Measurements from ENCODE around the gene PACRG.

DNA sequence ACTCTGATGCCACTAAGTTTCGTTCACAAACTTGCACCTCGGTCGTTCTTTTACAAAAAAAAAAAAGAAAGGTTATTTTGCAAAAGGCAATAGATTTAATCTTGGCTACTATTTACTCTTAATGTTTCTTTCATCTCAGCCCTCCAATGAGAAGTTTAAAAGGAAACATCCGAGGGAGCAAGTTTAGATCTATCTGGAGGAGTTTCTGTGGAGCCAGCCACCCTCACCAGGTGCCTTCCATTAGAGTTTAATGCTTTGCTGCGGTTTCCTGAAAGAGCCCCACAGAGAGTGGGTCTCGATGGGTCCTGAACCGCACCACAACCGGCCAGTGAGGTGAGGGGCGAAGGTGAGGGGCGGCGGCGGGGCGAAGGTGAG, 840 bp upstream of the PACRG start:
- TF ChIP-seq POLR2A (IDR thresholded peaks at IDR 0.05; ENCODE audit: low read length) (no peak), GATA1 (IDR thresholded peaks at IDR 0.05; ENCODE audit: low read depth, low read length) (no peak)
